KMS-11 (cell line): ENCODE data around the gene ZBTB20.

Experiments
- H2AFZ ChIP-seq: fragments of 200-600 bp; sonication (generic); 2 replicates; pipeline ENCODE4 v1.6.1; 2016; ENCODE audit warnings: antibody characterized with exemption, mixed run types, low read depth
- H3K27ac ChIP-seq: fragments of 200-600 bp; sonication (generic); 2 replicates; pipeline ENCODE4 v1.6.1; 2016; ENCODE audit warnings: mild to moderate bottlenecking, mixed run types
- H3K27me3 ChIP-seq: fragments of 200-600 bp; sonication (generic); 2 replicates; pipeline ENCODE4 v1.6.1; 2017; ENCODE audit warnings: mild to moderate bottlenecking, low read depth, mixed run types, moderate library complexity; ENCODE audit not compliant: insufficient read depth
- H3K36me3 ChIP-seq: fragments of 200-600 bp; sonication (generic); 2 replicates; pipeline ENCODE4 v1.6.1; 2017; ENCODE audit warnings: mild to moderate bottlenecking, mixed run types; ENCODE audit not compliant: insufficient read depth
- H3K4me1 ChIP-seq: fragments of 200-600 bp; sonication (generic); 2 replicates; pipeline ENCODE4 v1.6.1; 2016; ENCODE audit warnings: mild to moderate bottlenecking, low read depth, mixed run types; ENCODE audit not compliant: poor library complexity, severe bottlenecking
- H3K4me2 ChIP-seq: fragments of 200-600 bp; sonication (generic); 2 replicates; pipeline ENCODE4 v1.7.0; 2016; ENCODE audit warnings: mild to moderate bottlenecking, mixed run types
- H3K4me3 ChIP-seq: fragments of 200-600 bp; sonication (generic); IDR thresholded peaks from 2 replicates; pipeline ENCODE4 v1.6.1; 2017; ENCODE audit warnings: low read depth, low read length, mixed read lengths; ENCODE audit not compliant: insufficient read depth
- H3K79me2 ChIP-seq: fragments of 200-600 bp; sonication (generic); 2 replicates; pipeline ENCODE4 v1.6.1; 2016; ENCODE audit warnings: low read depth, mixed run types; ENCODE audit not compliant: insufficient read depth
- H3K9ac ChIP-seq: fragments of 200-600 bp; sonication (generic); 2 replicates; pipeline ENCODE4 v1.6.1; 2016; ENCODE audit warnings: mild to moderate bottlenecking, mixed run types
- H4K20me1 ChIP-seq: fragments of 200-600 bp; sonication (generic); 2 replicates; pipeline ENCODE4 v1.6.1; 2016; ENCODE audit warnings: mild to moderate bottlenecking, mixed run types; ENCODE audit not compliant: insufficient read depth
- CTCF ChIP-seq: fragments of 200-600 bp; sonication (generic); conservative IDR thresholded peaks from 2 replicates; pipeline ENCODE4 v1.6.1; 2017; ENCODE audit warnings: low read depth, mild to moderate bottlenecking, antibody characterized with exemption, low read length, moderate library complexity, mixed read lengths

The ZBTB20 gene

GRCh38 chr3:114484919-114485318 lies 662.2 kb downstream of the ZBTB20 start:
- Histone ChIP-seq H3K4me3 (no peak overlapping the region), H3K9ac (no peak overlapping the region), H3K36me3 (no peaks in the 10 kb centered on the region), H3K4me2 (no peak overlapping the region), H3K27me3 (no peaks in the 10 kb centered on the region), H4K20me1 (no peaks in the 10 kb centered on the region), H3K79me2 (no peaks in the 10 kb centered on the region), H3K27ac (no peak overlapping the region), H2AFZ (no peak overlapping the region), H3K4me1 (no peaks in the 10 kb centered on the region)
- TF ChIP-seq CTCF, result no peak

GRCh38 chr3:114481113-114481512 lies 666.0 kb downstream of the ZBTB20 start:
- no peak for TF ChIP-seq CTCF
- Histone ChIP-seq H3K4me2 (no peak overlapping the region), H4K20me1 (no peaks in the 10 kb centered on the region)

GRCh38 chr3:114480442-114480841 lies 666.6 kb downstream of the ZBTB20 start:
- no peak for TF ChIP-seq CTCF
- no peak overlapping the region for H2AFZ ChIP-seq
- no peak overlapping the region for H3K4me3 ChIP-seq
- no peaks in the 10 kb centered on the region for H3K27me3 ChIP-seq
- H3K4me2 ChIP-seq, result no peak overlapping the region
- H3K27ac ChIP-seq, result no peak overlapping the region
- H3K4me1 ChIP-seq, result no peaks in the 10 kb centered on the region
- no peak overlapping the region for H3K9ac ChIP-seq
- H3K79me2 ChIP-seq, result no peaks in the 10 kb centered on the region
- no peaks in the 10 kb centered on the region for H3K36me3 ChIP-seq
- H4K20me1 ChIP-seq, result no peaks in the 10 kb centered on the region

More at GRCh38 chr3:114481113-114481512, 666.0 kb downstream of the ZBTB20 start:
- H3K4me3 ChIP-seq, result no peak overlapping the region
- no peaks in the 10 kb centered on the region for H3K4me1 ChIP-seq
- no peaks in the 10 kb centered on the region for H3K79me2 ChIP-seq
- H3K9ac ChIP-seq, result no peak overlapping the region
- no peaks in the 10 kb centered on the region for H3K27me3 ChIP-seq
- H3K27ac ChIP-seq, result no peak overlapping the region
- H2AFZ ChIP-seq, result no peak overlapping the region
- no peaks in the 10 kb centered on the region for H3K36me3 ChIP-seq

GRCh38 chr3:114478801-114479200 lies 668.3 kb downstream of the ZBTB20 start:
- no peak overlapping the region for H3K27ac ChIP-seq
- TF ChIP-seq CTCF, result no peak
- H2AFZ ChIP-seq, result no peak overlapping the region
- H3K27me3 ChIP-seq, result no peaks in the 10 kb centered on the region
- H3K79me2 ChIP-seq, result no peaks in the 10 kb centered on the region
- H4K20me1 ChIP-seq, result no peaks in the 10 kb centered on the region
- no peaks in the 10 kb centered on the region for H3K4me1 ChIP-seq
- H3K4me2 ChIP-seq, result no peak overlapping the region
- H3K4me3 ChIP-seq, result no peak overlapping the region
- no peak overlapping the region for H3K9ac ChIP-seq
- H3K36me3 ChIP-seq, result no peaks in the 10 kb centered on the region

- H3K9ac ChIP-seq, result no peak overlapping the region
- no peak overlapping the region for H3K4me3 ChIP-seq
- H3K36me3 ChIP-seq, result no peaks in the 10 kb centered on the region
- no peak overlapping the region for H3K27ac ChIP-seq
- no peaks in the 10 kb centered on the region for H3K79me2 ChIP-seq
- TF ChIP-seq CTCF, result no peak
- no peak overlapping the region for H2AFZ ChIP-seq
- no peaks in the 10 kb centered on the region for H4K20me1 ChIP-seq
- no peaks in the 10 kb centered on the region for H3K4me1 ChIP-seq
- no peaks in the 10 kb centered on the region for H3K27me3 ChIP-seq
- no peak overlapping the region for H3K4me2 ChIP-seq
These were observed 670.6 kb downstream of the ZBTB20 start for GRCh38 chr3:114476511-114476910.
